ENCODE data around the gene MCC.

GRCh38 chr5:113264046-113264445, 224.2 kb downstream of the MCC start:
- TF ChIP-seq EZH2 (IDR thresholded peaks at IDR 0.05; ENCODE audit: insufficient read depth, poor library complexity, severe bottlenecking): no peak
- TF ChIP-seq EZH2phosphoT487 (IDR thresholded peaks at IDR 0.05; ENCODE audit: insufficient read depth, low read depth): no peak
